GM19467 (cell line): ENCODE data around the gene PRSS38.

ENCODE experiments used
- ATAC-seq: cut with Tn5 transposase; IDR thresholded peaks from one replicate; pipeline ENCODE4 v1.9.1; 2021; ENCODE audit warnings: mild to moderate bottlenecking, moderate library complexity; ENCODE audit not compliant: unreplicated experiment

Gene PRSS38

GRCh38 chr1:227893949-227894721 lies 78.7 kb downstream of the PRSS38 start:
- ATAC-seq = no peak

GRCh38 chr1:227894831-227895451 lies 79.5 kb downstream of the PRSS38 start:
- no peak for ATAC-seq
